COLO829 (cell line): ENCODE results near the gene CYP2E1.
"Not testable (repeated sequence)": the region's sequence is repeated elsewhere in the genome, so short reads cannot be mapped to it uniquely, and the experiment has no call there.

Source experiments
- DNase-seq: peaks from one replicate; pipeline ENCODE4 v3.0.0; 2012; ENCODE audit warnings: low spot score

CYP2E1 gene

GRCh38 chr10:133528845-133529575 lies 1.8 kb downstream of the CYP2E1 start:
- no peak for DNase-seq

GRCh38 chr10:133529576-133529946 lies 2.4 kb downstream of the CYP2E1 start:
- no peak for DNase-seq

- DNase-seq, result no peak
Observed at GRCh38 chr10:133530506-133530905, 3.3 kb downstream of the CYP2E1 start.

GRCh38 chr10:133532871-133533270 lies 5.7 kb downstream of the CYP2E1 start:
- no peak for DNase-seq

GRCh38 chr10:133534417-133534816 lies 7.3 kb downstream of the CYP2E1 start:
- no peak for DNase-seq

- DNase-seq, result no peak
Observed at GRCh38 chr10:133536198-133536597, 9.0 kb downstream of the CYP2E1 start.

GRCh38 chr10:133537546-133538545 lies 10.7 kb downstream of the CYP2E1 start:
- DNase-seq, result no peak

- DNase-seq, result not testable (repeated sequence)
Observed at GRCh38 chr10:133541441-133541975, 14.3 kb downstream of the CYP2E1 start.

- no peak for DNase-seq
Observed at GRCh38 chr10:133544506-133544905, 17.3 kb downstream of the CYP2E1 start.

- no peak for DNase-seq
Observed at GRCh38 chr10:133554600-133554999, 27.4 kb downstream of the CYP2E1 start.

- no peak for DNase-seq
Observed at GRCh38 chr10:133555521-133555920, 28.4 kb downstream of the CYP2E1 start.

- DNase-seq, result no peak
Observed at GRCh38 chr10:133557381-133557780, 30.2 kb downstream of the CYP2E1 start.

GRCh38 chr10:133559216-133559615 lies 32.1 kb downstream of the CYP2E1 start:
- DNase-seq, result no peak

- no peak for DNase-seq
Observed at GRCh38 chr10:133564816-133565215, 37.7 kb downstream of the CYP2E1 start.

- no peak for DNase-seq
Observed at GRCh38 chr10:133565441-133566294, 38.5 kb downstream of the CYP2E1 start, which contains the start of gene SYCE1. TSS of gene SYCE1 (minus strand) at chr10:133565583. CDS start at chr10:133565529, 54 bp downstream.

- no peak for DNase-seq
Observed at GRCh38 chr10:133567119-133567518, 40.0 kb downstream of the CYP2E1 start.

- no peak for DNase-seq
Observed at GRCh38 chr10:133567609-133568286, 40.6 kb downstream of the CYP2E1 start.

- DNase-seq, result no peak
Observed at GRCh38 chr10:133568287-133568614, 41.1 kb downstream of the CYP2E1 start.

- not testable (repeated sequence) for DNase-seq
Observed at GRCh38 chr10:133568831-133569527, 41.8 kb downstream of the CYP2E1 start.

GRCh38 chr10:133569801-133570200 lies 42.6 kb downstream of the CYP2E1 start:
- not testable (repeated sequence) for DNase-seq

GRCh38 chr10:133572055-133572454 lies 44.9 kb downstream of the CYP2E1 start:
- not testable (repeated sequence) for DNase-seq
